SK-N-DZ (cell line): ENCODE results near the gene SESTD1.
"Not testable (repeated sequence)": the region's sequence is repeated elsewhere in the genome, so short reads cannot be mapped to it uniquely, and the experiment has no call there.

Experiments
- DNase-seq: peaks from one replicate; pipeline ENCODE4 v3.0.0-alpha.2; 2015; ENCODE audit warnings: low spot score

Gene SESTD1

DNA sequence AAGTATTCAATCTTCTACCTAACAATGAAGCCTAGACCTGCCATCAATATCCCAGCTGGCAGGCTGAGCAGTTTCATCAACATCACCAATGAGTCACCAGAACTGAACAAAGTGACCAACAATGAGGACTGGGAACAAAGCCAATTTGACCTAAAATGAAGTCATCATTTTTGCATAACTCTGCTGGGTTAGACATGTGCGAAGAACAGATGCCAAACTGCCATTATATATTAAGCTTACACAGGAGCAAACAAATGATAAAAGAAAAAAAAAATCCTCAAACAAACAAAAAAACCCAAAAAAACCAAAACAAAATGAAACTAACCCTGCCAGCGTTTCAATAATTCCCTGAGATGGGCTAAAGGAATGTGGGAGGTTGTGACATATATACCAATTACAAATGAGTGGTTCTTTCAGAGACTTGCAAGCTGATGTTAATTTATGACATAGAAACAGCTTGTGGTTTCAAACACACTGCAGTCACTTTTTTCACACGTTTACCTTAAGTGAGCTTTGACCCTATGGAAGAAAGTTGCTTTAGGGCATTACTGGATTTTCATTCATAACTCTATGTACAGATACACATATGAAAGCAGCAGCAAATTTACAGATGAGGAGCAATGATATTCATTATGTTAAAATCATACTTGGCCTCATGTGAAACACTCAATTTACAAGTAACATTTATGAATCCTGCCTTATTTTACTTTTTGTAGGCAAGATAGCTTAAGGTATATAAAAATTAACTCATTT lies 157.8 kb downstream of the SESTD1 start:
- no peak for DNase-seq

DNA sequence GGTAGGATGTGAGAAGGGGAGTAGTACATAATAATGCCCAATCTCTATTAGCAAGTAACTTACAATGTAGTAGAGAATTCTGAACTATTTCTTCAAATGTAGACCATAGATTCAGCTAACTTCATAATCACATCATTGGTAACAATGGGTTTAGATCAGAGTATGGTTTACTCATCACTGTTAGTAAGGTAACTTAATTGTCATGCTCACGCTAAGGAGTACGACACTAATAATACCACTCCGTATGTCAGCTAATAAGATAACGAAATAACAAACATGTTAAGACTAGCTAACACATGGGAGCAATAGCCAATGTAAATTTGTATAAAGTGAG lies 158.3 kb downstream of the SESTD1 start:
- DNase-seq, result no peak

- DNase-seq, result no peak
These were observed 159.9 kb downstream of the SESTD1 start for GRCh38 chr2:179104736-179105135.

DNA sequence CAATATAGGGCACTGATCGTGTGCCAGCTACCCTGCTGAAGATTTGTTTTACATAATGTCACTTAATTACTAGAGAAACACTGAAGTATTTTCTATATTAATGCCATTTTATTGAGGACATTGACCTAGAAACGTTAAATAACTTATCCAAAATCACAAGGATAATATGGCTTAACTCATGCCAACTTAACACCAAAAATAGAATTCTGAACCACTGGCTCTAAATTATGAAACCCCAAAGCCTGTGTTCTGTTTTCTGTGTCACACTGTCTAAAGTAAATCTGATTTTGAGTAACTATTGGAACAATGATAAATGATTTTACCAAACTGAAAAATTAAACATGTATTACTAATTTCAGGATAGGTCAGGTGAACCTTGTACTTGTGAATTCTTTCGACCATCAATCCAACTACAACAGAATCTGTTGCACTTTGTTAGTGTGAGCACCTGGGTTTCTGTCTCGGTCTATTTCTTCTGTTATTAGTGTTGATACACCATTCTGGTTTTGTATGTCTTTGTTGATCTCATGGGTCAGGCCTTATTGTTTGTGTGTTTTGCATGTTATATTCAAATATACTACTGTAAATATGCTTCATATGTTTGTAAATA lies 166.4 kb downstream of the SESTD1 start:
- no peak for DNase-seq

DNA sequence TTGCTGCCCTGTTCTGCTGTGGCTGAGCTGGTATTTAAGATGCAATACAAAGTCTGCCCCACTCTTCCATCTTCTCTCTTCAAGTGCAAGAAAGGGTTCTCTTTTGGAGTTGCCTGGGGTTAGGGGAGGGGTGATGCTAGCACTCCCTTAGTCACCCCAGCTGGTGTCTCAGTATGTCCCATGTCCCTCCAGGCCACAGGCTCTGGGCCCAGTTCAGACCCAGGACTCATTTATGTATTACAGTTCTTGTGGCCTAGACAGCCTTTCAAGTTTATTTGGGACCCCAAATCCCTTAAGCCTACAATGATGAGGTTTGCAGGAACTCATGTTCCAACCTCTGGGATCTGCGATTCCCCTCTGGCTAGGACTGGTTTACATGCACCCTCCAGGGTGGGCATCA lies 167.5 kb downstream of the SESTD1 start:
- DNase-seq, result no peak

DNA sequence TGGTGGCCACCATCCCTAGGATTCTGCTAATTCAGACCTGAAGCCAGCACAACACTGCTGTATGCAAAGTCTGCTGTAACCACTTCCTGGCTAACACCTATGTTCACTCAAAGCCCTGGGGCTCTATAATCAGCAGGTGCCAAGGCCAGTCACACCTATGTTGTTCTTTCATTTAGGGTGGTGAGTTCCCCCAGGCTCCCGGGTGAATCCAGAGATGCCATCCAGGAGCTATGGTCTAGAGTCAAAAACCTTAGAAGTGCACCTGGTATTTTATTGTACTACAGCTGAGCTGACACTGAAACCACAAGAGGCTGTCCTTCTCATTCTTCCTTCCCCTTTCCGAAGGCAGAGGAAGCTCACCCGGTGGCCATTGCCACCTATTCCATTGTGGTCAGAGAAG lies 168.5 kb downstream of the SESTD1 start:
- DNase-seq, result no peak

DNA sequence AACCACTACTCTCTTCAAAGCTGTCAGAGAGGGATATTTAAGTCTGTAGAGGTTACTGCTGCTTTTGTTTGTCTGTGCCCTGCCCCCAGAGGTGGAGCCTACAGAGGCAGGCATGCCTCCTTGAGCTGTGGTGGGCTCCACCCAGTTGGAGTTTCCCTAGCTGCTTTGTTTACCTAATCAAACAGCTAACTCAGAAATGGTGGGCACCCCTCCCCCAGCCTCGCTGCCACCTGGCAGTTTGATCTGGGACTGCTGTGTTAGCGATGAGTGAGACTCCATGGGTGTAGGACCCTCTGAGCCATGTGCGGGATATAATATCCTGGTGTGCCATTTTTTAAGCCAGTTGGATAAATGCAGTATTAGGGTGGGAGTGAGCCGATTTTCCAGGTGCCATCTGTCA lies 171.7 kb downstream of the SESTD1 start:
- not testable (repeated sequence) for DNase-seq

- no peak for DNase-seq
These were observed 181.9 kb downstream of the SESTD1 start for GRCh38 chr2:179082697-179083096.

DNA sequence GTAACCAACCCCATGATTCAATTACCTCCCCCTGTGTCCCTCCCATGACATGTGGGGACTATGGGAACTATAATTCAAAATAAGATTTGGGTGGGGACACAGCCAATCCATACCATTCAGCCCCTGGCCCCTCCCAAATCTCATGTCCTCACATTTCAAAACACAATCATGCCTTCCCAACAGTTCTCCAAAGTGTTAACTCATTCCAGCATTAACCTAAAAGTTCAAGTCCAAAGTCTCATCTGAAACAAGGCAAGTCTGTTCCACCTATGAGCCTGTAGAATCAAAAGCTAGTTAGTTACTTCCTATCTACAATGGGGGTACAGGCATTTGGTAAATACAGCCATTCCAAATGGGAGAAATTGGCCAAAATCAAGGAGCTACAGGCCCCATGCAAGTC lies 182.7 kb downstream of the SESTD1 start:
- DNase-seq, result no peak

DNA sequence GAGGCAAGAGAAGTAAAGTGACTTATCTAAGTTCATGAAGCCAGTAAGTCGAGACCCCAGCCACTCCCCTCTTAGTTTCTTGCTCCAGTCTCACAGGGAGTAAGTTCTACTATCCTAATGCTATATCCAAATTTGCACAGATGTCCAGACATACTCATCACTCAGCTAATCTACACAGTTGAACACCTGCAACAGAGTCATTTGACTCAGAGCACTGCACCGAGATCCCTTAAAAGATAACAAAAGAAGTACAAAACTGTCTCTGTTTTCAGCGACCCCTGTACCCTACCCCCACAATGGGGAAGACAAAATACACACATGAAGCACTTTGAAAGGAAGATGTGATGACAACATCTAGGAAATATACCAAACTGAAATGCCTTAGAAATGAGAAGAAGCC lies 192.1 kb downstream of the SESTD1 start:
- DNase-seq, result no peak

DNA sequence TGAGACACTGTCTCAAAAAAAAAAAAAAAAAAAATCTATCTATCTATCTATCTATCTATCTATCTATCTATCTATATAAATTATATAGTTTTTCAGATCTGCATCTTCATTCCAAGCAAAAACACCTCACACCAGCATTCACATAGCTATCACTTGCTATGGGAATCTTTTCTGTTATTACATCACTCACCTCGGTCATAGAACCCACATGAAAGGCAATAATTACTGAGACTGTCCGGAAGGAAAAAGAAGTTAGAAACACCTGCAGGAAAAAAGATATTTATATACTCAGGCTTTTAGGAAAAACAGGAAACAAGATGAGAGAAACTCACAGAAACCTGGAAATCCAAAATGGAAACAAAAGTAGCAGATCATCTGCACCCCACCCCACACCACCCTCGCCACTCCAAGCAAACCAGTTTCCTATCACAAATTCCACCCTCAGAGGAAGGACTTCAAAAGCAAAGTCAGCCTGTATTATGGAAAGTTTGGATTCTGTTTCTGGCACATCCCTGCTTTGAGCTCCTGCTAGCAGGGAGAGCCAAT lies 192.7 kb downstream of the SESTD1 start:
- DNase-seq, result no peak

DNA sequence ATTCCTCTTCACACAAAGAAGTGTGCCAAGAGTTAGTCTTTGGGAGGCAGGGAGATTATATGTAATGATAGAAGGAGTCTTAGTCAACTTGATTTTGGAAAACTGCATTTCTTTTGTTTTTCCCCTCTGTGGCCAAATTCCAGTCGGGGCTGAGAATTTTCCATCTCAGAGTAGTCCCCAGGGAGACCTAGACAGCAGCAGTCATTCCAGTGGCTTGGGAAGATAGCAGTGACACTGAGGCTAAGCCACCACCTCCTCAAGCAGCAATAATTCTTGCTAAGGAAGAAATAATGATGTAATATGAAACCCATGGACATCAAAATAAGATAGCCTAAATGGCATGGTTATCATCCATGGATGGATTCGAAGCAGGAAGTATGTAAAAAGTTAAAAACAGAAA lies 193.7 kb downstream of the SESTD1 start:
- no peak for DNase-seq

DNA sequence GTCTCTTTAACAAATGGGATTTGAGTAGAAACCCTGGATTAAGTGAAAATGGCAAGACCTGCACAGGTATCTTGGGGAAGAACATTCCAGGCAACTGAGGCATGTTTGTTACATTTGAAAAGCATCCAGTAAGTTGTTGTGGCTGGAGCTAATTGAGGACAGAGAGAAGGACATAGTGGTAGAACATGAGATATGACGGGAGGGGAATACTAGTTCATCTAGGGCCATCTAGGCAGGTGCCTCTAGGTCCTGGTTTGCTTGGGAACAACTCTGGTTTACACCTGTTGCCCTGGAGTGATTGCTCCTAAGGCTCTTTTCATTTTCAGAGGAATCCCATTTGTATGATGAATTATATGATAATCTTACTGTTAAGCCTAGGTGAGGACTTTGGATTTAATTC lies 194.9 kb downstream of the SESTD1 start:
- no peak for DNase-seq

GRCh38 chr2:179068991-179069643 lies 195.5 kb downstream of the SESTD1 start:
- no peak for DNase-seq

DNA sequence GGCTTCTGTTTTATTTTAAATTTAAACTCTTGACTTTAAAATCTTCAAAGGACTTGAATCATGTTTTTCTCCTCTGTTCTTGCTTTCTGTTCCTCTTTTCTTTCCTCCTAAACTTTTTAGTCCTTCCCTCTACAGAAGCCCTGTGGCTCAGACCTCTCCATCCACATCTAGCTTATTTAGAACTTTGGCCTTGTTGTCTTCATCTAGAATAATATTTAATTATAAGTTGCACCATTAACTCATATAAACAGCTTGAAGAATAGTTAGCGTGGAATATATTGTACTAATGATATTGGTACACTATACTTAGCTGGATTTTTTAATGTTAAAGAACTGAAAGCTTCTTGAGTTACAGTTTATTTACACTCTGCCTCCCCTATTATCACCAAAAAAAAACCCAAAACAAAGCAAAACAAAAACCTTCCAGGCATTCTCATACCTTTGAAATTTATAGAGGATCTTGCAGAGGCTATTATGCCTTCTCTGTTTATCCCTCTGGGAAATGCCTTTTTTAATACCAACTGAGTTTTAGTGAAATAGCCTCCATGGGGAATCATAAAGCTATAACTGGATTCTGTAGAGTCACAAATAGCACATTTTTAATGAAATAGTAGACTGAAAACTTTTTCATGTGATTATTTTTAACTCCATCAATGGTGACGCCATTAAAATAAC lies 205.5 kb downstream of the SESTD1 start:
- DNase-seq, result no peak

DNA sequence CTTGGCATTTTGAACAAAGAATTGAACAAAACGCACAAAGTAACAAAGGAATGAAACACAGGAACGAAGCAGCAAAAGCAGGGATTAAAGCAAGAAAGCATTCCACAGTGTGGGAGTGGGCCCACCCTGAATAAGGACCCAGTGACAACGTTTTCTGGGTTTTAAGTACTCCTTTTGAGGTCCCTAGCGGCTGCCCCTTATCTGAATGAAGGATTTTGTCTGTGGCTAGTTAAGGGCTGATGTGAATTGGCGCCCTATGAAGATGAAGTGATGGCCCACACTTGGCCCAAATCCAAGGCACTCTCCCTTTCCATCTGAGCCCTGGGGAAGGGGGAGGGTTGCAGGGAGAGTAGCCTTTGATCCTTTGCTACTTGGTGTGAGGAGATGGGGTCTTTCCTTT lies 206.9 kb downstream of the SESTD1 start:
- no peak for DNase-seq

DNA sequence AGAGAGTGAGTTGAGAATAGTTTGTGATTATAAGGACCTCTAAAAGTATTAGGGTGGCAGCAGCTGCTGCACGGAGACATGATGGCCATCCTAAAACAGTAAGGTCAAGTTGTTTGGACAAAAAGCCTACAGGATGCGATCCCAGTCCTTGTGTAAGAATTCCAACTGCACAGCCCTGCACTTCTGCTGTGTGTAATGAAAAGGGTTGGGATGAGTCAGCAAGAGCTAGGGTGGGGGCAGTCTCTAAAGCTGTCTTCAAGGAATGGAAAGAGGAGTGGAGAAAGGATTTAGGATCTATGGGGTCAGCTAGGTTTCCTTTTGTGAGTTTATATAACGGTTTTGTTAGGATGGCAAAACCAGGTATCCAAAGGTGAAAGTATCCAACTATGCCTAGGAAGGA lies 211.1 kb downstream of the SESTD1 start:
- DNase-seq, result not testable (repeated sequence)
